ENCODE results near the gene MLYCD.
A peak's percentile ranks its signal among the peaks of the same experiment; 100 is the strongest.

DNA sequence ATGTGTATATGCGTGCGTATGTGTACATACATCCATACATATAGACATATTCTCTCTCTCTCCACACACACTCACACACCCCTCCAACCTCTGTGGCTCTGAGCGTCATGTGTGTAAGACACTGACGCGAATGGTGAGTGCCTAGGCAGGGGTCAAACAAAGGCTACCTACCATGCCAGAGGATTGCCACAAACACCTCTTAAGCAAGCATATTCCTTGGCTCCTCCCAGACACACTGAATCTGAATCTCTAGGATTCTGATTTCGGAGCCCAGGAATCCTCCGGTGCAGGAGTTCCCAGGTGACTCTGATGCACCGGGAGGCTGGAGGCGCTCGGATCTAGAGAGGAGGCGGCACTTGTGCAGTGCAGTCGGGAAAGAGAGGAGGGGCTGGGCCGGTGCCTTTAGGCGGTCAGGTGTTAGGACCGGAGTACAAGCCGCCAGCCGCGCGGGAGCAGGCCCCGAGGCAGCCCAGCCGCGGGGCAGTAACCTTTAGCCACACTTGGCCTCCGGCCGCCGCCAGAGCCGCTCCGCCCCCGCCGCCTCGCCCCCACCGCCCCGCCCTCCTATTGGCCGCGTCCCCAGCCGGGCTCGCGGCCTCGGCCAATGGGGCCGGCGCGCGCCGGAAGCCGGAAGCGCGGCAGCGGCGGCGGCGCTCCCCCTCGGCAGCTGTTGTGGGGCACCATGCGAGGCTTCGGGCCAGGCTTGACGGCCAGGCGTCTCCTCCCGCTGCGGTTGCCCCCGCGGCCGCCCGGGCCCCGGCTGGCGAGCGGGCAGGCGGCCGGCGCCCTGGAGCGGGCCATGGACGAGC lies at the start of gene MLYCD:
- TF ChIP-seq, protein P1, sequence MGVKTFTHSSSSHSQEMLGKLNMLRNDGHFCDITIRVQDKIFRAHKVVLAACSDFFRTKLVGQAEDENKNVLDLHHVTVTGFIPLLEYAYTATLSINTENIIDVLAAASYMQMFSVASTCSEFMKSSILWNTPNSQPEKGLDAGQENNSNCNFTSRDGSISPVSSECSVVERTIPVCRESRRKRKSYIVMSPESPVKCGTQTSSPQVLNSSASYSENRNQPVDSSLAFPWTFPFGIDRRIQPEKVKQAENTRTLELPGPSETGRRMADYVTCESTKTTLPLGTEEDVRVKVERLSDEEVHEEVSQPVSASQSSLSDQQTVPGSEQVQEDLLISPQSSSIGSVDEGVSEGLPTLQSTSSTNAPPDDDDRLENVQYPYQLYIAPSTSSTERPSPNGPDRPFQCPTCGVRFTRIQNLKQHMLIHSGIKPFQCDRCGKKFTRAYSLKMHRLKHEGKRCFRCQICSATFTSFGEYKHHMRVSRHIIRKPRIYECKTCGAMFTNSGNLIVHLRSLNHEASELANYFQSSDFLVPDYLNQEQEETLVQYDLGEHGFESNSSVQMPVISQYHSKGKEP (tag by site-specific recombination; IDR thresholded peaks at IDR 0.05): no peak
- no peak for TF ChIP-seq ZNF398 (tag by site-specific recombination; IDR thresholded peaks at IDR 0.05)
- no peak for TF ChIP-seq ZNF596 (tag by site-specific recombination; IDR thresholded peaks at IDR 0.05)
- TF ChIP-seq ZNF221 (tag by site-specific recombination; IDR thresholded peaks at IDR 0.05; ENCODE audit: borderline replicate concordance): no peak
- TF ChIP-seq, protein P2, sequence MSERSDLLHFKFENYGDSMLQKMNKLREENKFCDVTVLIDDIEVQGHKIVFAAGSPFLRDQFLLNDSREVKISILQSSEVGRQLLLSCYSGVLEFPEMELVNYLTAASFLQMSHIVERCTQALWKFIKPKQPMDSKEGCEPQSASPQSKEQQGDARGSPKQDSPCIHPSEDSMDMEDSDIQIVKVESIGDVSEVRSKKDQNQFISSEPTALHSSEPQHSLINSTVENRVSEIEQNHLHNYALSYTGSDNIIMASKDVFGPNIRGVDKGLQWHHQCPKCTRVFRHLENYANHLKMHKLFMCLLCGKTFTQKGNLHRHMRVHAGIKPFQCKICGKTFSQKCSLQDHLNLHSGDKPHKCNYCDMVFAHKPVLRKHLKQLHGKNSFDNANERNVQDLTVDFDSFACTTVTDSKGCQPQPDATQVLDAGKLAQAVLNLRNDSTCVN (tag by site-specific recombination; optimal IDR thresholded peaks at IDR 0.05): no peak
- TF ChIP-seq PBX3 (CRISPR knock-in tag; IDR thresholded peaks at IDR 0.05): no peak
- TF ChIP-seq ZNF623 (tag by site-specific recombination; IDR thresholded peaks at IDR 0.05): no peak
- TF ChIP-seq CTCF (tag by site-specific recombination; IDR thresholded peaks at IDR 0.05): no peak
- no peak for TF ChIP-seq ZNF514 (tag by site-specific recombination; IDR thresholded peaks at IDR 0.05)
- TF ChIP-seq ZBTB11 (tag by site-specific recombination; conservative IDR thresholded peaks at IDR 0.05; ENCODE audit: low read depth): 0 out of 2 replicates have a peak, but pooled peaks have one; percentile 23
- no peak for TF ChIP-seq ZNF184 (tag by site-specific recombination; IDR thresholded peaks at IDR 0.05)

Measured in HEK293 (cell line).